Upper lobe of right lung (tissue), 1 donor: ENCODE results near the gene JARID2. TPM values are rescaled to one million over a fixed set of nuclear protein-coding genes. Genes with fewer than 3 reads are reported as not detected.
"Not testable (repeated sequence)": the region's sequence is repeated elsewhere in the genome, so short reads cannot be mapped to it uniquely, and the experiment has no call there.

Experiments used
- ATAC-seq: fragments of 200-7000 bp; cut with Tn5 transposase; one replicate; pipeline ENCODE4 v1.9.1; 2020; ENCODE audit warnings: mild to moderate bottlenecking, moderate library complexity
- DNase-seq: peaks from one replicate; pipeline ENCODE4 v3.0.0-alpha.2; 2020
- H3K27ac ChIP-seq: fragments of 200-600 bp; one replicate; pipeline ENCODE4 v1.8.0; 2022
- H3K27me3 ChIP-seq: fragments of 200-600 bp; one replicate; pipeline ENCODE4 v1.8.0; 2022; ENCODE audit warnings: mild to moderate bottlenecking
- H3K36me3 ChIP-seq: fragments of 200-600 bp; one replicate; pipeline ENCODE4 v1.8.0; 2022
- H3K4me1 ChIP-seq: fragments of 200-600 bp; one replicate; pipeline ENCODE4 v1.8.0; 2022
- H3K4me3 ChIP-seq: fragments of 200-600 bp; one replicate; pipeline ENCODE4 v1.8.0; 2022; ENCODE audit warnings: mild to moderate bottlenecking
- H3K9me3 ChIP-seq: fragments of 200-600 bp; one replicate; pipeline ENCODE4 v1.8.0; 2022
- intact Hi-C: fragments of 100-400 bp; cut with DNase I; formaldehyde crosslinking; loops from one replicate; pipeline ENCODE4 v1.11.0; 2022
- total RNA-seq: library from RNA; stranded (reverse); fragmentation: NEBNext Ultra II Directional; extraction: Animal tissue kit (Norgen Biotek cat#: 25700); gene quantifications from one replicate; pipeline ENCODE4 v1.2.1, GENCODE V29; 2021
- TF ChIP-seq, protein P1 (sequence below): fragments of 200-600 bp; IDR thresholded peaks from one replicate; pipeline ENCODE4 v1.8.0; 2022; ENCODE audit warnings: antibody characterized with exemption
- donor health status: DM: no; HTN: yes; CAD: no; lungs with severe emphysema.

Gene JARID2
- total RNA-seq, 1 donor from 2014 or later, result 15.1 TPM

- Histone ChIP-seq H3K4me3 (no peak overlapping the region), H3K9me3 (no peaks in the 10 kb centered on the region), H3K36me3 (no peaks in the 10 kb centered on the region), H3K27ac (no peak overlapping the region), H3K4me1 (peaks cover 9% of the 10 kb centered on the region), H3K27me3 (no peaks in the 10 kb centered on the region)
- DNase-seq (no peak), ATAC-seq (no peak)
- TF ChIP-seq, protein P1, sequence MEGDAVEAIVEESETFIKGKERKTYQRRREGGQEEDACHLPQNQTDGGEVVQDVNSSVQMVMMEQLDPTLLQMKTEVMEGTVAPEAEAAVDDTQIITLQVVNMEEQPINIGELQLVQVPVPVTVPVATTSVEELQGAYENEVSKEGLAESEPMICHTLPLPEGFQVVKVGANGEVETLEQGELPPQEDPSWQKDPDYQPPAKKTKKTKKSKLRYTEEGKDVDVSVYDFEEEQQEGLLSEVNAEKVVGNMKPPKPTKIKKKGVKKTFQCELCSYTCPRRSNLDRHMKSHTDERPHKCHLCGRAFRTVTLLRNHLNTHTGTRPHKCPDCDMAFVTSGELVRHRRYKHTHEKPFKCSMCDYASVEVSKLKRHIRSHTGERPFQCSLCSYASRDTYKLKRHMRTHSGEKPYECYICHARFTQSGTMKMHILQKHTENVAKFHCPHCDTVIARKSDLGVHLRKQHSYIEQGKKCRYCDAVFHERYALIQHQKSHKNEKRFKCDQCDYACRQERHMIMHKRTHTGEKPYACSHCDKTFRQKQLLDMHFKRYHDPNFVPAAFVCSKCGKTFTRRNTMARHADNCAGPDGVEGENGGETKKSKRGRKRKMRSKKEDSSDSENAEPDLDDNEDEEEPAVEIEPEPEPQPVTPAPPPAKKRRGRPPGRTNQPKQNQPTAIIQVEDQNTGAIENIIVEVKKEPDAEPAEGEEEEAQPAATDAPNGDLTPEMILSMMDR, result no peak
- intact Hi-C loops, result no loop called here
These were observed 166.9 kb downstream of the JARID2 start for GRCh38 chr6:15412767-15413166.

DNA sequence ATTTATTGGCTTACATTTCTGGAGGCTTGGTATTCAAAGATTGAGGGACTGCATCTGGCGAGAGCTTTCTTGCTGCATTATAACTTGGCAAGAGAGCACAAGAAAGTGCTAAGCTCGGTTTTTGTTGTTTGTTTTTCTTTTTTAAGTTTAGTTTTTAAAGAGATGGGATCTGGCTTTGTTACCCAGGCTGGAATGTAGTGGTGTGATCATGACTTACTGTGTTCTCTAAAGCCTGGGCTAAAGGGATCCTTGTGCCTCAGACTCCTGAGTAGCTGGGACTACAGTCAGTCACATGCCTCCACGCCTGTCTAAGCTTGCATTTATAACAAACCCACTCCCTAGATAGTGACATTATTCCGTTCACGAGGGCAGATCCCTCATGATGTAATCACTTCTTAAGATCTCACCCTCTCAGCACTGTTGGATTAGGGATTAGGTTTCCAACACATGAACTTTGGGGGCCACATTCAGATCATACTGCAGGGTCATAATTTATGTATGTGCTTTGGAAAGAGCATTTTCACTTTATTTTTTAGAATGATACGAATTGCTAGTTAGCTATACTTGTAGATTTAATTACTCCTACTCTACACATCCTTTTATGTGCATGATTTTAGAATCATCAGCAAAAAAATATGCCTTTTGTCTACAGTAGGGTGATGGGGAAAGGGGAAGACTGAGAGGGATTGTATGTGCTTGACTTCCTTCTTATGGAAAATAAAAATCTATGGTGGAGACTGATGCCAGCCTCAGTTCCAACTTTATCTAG, 167.8 kb downstream of the JARID2 start:
- Histone ChIP-seq H3K27ac (no peak overlapping the region), H3K4me1 (peaks cover 9% of the 10 kb centered on the region), H3K4me3 (no peak overlapping the region), H3K9me3 (no peaks in the 10 kb centered on the region), H3K27me3 (no peaks in the 10 kb centered on the region), H3K36me3 (no peaks in the 10 kb centered on the region)
- TF ChIP-seq, protein P1, result no peak
- intact Hi-C loops, result no loop called here
- ATAC-seq, result no peak
- no peak for DNase-seq

GRCh38 chr6:15414235-15414612, 168.4 kb downstream of the JARID2 start:
- intact Hi-C loops, result no loop called here
- no peaks in the 10 kb centered on the region for H3K27me3 ChIP-seq
- DNase-seq, result no peak
- H3K9me3 ChIP-seq, result peaks cover under 1% of the 10 kb centered on the region
- H3K36me3 ChIP-seq, result no peaks in the 10 kb centered on the region
- no peak overlapping the region for H3K27ac ChIP-seq
- TF ChIP-seq, protein P1, result no peak
- no peak overlapping the region for H3K4me3 ChIP-seq
- peaks cover 9% of the 10 kb centered on the region for H3K4me1 ChIP-seq
- no peak for ATAC-seq

GRCh38 chr6:15415622-15416021, 169.8 kb downstream of the JARID2 start:
- H3K4me1 ChIP-seq, H3K27me3 ChIP-seq, DNase-seq, H3K4me3 ChIP-seq, H3K27ac ChIP-seq, H3K36me3 ChIP-seq, intact Hi-C loops, ATAC-seq, H3K9me3 ChIP-seq: not testable (repeated sequence)

GRCh38 chr6:15416932-15417509, 171.2 kb downstream of the JARID2 start:
- H3K4me1 ChIP-seq, result peaks cover 15% of the 10 kb centered on the region
- ATAC-seq, result no peak
- H3K27ac ChIP-seq, result no peak overlapping the region
- TF ChIP-seq, protein P1, result no peak
- no peaks in the 10 kb centered on the region for H3K36me3 ChIP-seq
- H3K9me3 ChIP-seq, result peaks cover 10% of the 10 kb centered on the region
- intact Hi-C loops, result no loop called here
- no peak overlapping the region for H3K4me3 ChIP-seq
- H3K27me3 ChIP-seq, result no peaks in the 10 kb centered on the region
- no peak for DNase-seq

DNA sequence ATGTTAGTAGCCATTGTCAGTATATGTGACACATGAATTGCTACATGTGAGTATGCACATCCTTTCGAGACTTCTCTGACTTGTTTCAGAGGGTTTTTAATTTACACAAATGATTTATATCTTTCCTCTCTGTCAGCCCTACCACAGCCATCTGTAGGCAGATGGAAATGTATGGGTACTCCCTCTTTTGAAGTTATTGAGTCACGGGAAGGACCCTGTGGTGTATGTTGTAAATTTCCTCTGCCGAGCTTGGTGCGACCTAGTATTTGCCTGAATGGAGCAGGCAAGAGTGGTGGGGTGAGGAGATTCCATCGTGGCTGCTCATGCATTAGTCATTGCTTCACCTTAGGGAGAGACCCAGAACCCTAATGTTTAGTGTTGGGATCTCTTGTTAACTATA, 171.9 kb downstream of the JARID2 start:
- DNase-seq, result no peak
- TF ChIP-seq, protein P1, result no peak
- intact Hi-C loops, result no loop called here
- H3K4me1 ChIP-seq, result peaks cover 19% of the 10 kb centered on the region
- no peak overlapping the region for H3K4me3 ChIP-seq
- no peaks in the 10 kb centered on the region for H3K36me3 ChIP-seq
- no peaks in the 10 kb centered on the region for H3K27me3 ChIP-seq
- no peak overlapping the region for H3K27ac ChIP-seq
- no peak for ATAC-seq
- peaks cover 10% of the 10 kb centered on the region for H3K9me3 ChIP-seq
